GM23338 (cell line): ENCODE data around the gene FCN1. TPM values are rescaled to one million over a fixed set of nuclear protein-coding genes. Genes with fewer than 3 reads are reported as not detected.
A peak's percentile ranks its signal among the peaks of the same experiment; 100 is the strongest.

Experiments
- ATAC-seq: fragments of 200-7000 bp; cut with Tn5 transposase; 3 replicates; pipeline ENCODE4 v1.9.1; 2020
- DNase-seq: peaks from one replicate; pipeline ENCODE4 v3.0.0-alpha.2; 2015; ENCODE audit warnings: low spot score
- H2AFZ ChIP-seq: fragments of 200-600 bp; sonication (generic); 2 replicates; pipeline ENCODE4 v1.8.0; 2016; ENCODE audit warnings: antibody characterized with exemption, mild to moderate bottlenecking, moderate library complexity
- H3F3A ChIP-seq: fragments of 200-600 bp; sonication (generic); replicated peaks from 2 replicates; pipeline ENCODE4 v1.8.0; 2017; ENCODE audit warnings: antibody characterized with exemption, mixed run types, low read depth
- H3K27ac ChIP-seq: fragments of 200-600 bp; sonication (generic); 2 replicates; pipeline ENCODE4 v1.6.1; 2016; ENCODE audit warnings: low read depth
- H3K27me3 ChIP-seq: fragments of 200-600 bp; sonication (generic); 2 replicates; pipeline ENCODE4 v1.8.0; 2016; ENCODE audit warnings: mild to moderate bottlenecking, mixed run types, moderate library complexity; ENCODE audit not compliant: insufficient read depth
- H3K36me3 ChIP-seq: fragments of 200-600 bp; sonication (generic); 2 replicates; pipeline ENCODE4 v1.8.0; 2016; ENCODE audit warnings: mild to moderate bottlenecking; ENCODE audit not compliant: insufficient read depth
- H3K4me1 ChIP-seq: fragments of 200-600 bp; sonication (generic); 2 replicates; pipeline ENCODE4 v1.8.0; 2016; ENCODE audit warnings: mild to moderate bottlenecking, moderate library complexity; ENCODE audit not compliant: insufficient read depth
- H3K4me2 ChIP-seq: fragments of 200-600 bp; sonication (generic); 2 replicates; pipeline ENCODE4 v1.7.1; 2017; ENCODE audit warnings: mixed run types
- H3K4me3 ChIP-seq: fragments of 200-600 bp; sonication (generic); 2 replicates; pipeline ENCODE4 v1.6.1; 2016; ENCODE audit warnings: mixed run types
- H3K79me2 ChIP-seq: fragments of 200-600 bp; sonication (generic); replicated peaks from 2 replicates; pipeline ENCODE4 v1.8.0; 2017; ENCODE audit warnings: mild to moderate bottlenecking; ENCODE audit not compliant: insufficient read depth
- H3K9me2 ChIP-seq: fragments of 200-600 bp; sonication (generic); 2 replicates; pipeline ENCODE4 v1.8.0; 2017; ENCODE audit not compliant: insufficient read depth
- H4K20me1 ChIP-seq: fragments of 200-600 bp; sonication (generic); replicated peaks from 2 replicates; pipeline ENCODE4 v1.8.0; 2017; ENCODE audit warnings: mild to moderate bottlenecking; ENCODE audit not compliant: insufficient read depth
- H3K27ac Mint-ChIP-seq: 2 replicates; pipeline ENCODE4 v1.8.0; 2020; ENCODE audit warnings: inconsistent platforms, mild to moderate bottlenecking, moderate library complexity, mixed read lengths
- H3K27me3 Mint-ChIP-seq: 3 replicates; pipeline ENCODE4 v1.8.0; 2022; ENCODE audit warnings: low read depth, mild to moderate bottlenecking, moderate library complexity, mixed read lengths, inconsistent platforms; ENCODE audit not compliant: insufficient read depth, poor library complexity
- H3K36me3 Mint-ChIP-seq: 3 replicates; pipeline ENCODE4 v1.8.0; 2021; ENCODE audit warnings: low read depth, mild to moderate bottlenecking, inconsistent platforms, moderate library complexity, mixed read lengths
- H3K4me1 Mint-ChIP-seq: 3 replicates; pipeline ENCODE4 v1.8.0; 2020; ENCODE audit warnings: mild to moderate bottlenecking, inconsistent platforms, mixed read lengths
- H3K4me3 Mint-ChIP-seq: 3 replicates; pipeline ENCODE4 v1.8.0; 2021; ENCODE audit warnings: moderate library complexity, mild to moderate bottlenecking, inconsistent platforms, mixed read lengths
- H3K9me3 Mint-ChIP-seq: 3 replicates; pipeline ENCODE4 v1.8.0; 2020; ENCODE audit warnings: moderate library complexity, mild to moderate bottlenecking, inconsistent platforms, mixed read lengths
- CTCF ChIP-seq, 2 experiments: fragments of 200-600 bp in 1 of 2; sonication (generic) in 1 of 2; conservative IDR thresholded peaks; 2 replicates each; pipeline versions ENCODE4 v1.5.1 to v1.6.1; 2016 to 2017; ENCODE audit warnings: antibody characterized with exemption in 2 of 2, low read depth in 2 of 2, mild to moderate bottlenecking in 2 of 2, moderate library complexity in 1 of 2
- EZH2 ChIP-seq: fragments of 200-600 bp; sonication (generic); IDR thresholded peaks from one replicate; pipeline ENCODE4 v1.8.0; 2017; ENCODE audit warnings: antibody characterized with exemption, mild to moderate bottlenecking, low read depth; ENCODE audit not compliant: unreplicated experiment
- NANOG ChIP-seq: IDR thresholded peaks from 2 replicates; pipeline ENCODE4 v1.6.1; 2016; ENCODE audit warnings: antibody characterized with exemption, borderline replicate concordance
- POLR2AphosphoS5 ChIP-seq: IDR thresholded peaks from 2 replicates; pipeline ENCODE4 v1.6.1; 2016; ENCODE audit warnings: antibody characterized with exemption, low read depth
- REST ChIP-seq: IDR thresholded peaks from one replicate; pipeline ENCODE4 v1.6.1; 2018; ENCODE audit warnings: antibody characterized with exemption; ENCODE audit not compliant: unreplicated experiment
- ZNF462 ChIP-seq: fragments of 250-450 bp; sonication (Bioruptor Pico); IDR thresholded peaks from 2 replicates; pipeline ENCODE4 v1.5.0; 2020; ENCODE audit warnings: mild to moderate bottlenecking, moderate library complexity
- polyA plus RNA-seq: library from polyadenylated mRNA; unstranded; fragments of >200 nt; fragmentation: Nextera tagmentation; extraction: Ambion mirVana; gene quantifications from 2 replicates; pipeline ENCODE4 v1.2.1, GENCODE V29; 2016
- total RNA-seq: library from RNA; depleted of rRNA; stranded (reverse); fragments of >200 nt; shearing (Covaris generic); gene quantifications from 2 replicates; pipeline ENCODE4 v1.2.3, GENCODE V29; 2014

Gene FCN1
- total and polyA plus RNA-seq, 2 experiments from 2014 or later, result not detected

GRCh38 chr9:134899818-134900217 is 17.9 kb downstream of the FCN1 start:
- Histone ChIP-seq H3K36me3 (no peaks in the 10 kb centered on the region), H3K27me3 (no peaks in the 10 kb centered on the region), H2AFZ (no peak overlapping the region), H3K79me2 (no peaks in the 10 kb centered on the region), H3K27ac (no peak overlapping the region), H3K4me1 (no peaks in the 10 kb centered on the region), H3K4me3 (no peak overlapping the region), H3K9me2 (no peaks in the 10 kb centered on the region), H3F3A (no peaks in the 10 kb centered on the region), H3K4me2 (no peak overlapping the region), H4K20me1 (no peaks in the 10 kb centered on the region)
- no peak for ATAC-seq
- H3K27me3 Mint-ChIP-seq, result no peaks in the 10 kb centered on the region
- H3K9me3 Mint-ChIP-seq, result peaks cover 23% of the 10 kb centered on the region
- peaks cover 7% of the 10 kb centered on the region; the same call in 1 of the 3 replicates for H3K36me3 Mint-ChIP-seq
- no peak for DNase-seq
- H3K4me3 Mint-ChIP-seq, result no peak overlapping the region
- TF ChIP-seq REST, result no peak
- 0 out of 4 replicates have a peak, but pooled peaks of 1 of the 2 experiments have one; percentile 9 for TF ChIP-seq CTCF (conservative IDR thresholded peaks at IDR 0.05; ENCODE audit: low read depth in 2 of 2)
- H3K4me1 Mint-ChIP-seq, result no peaks in the 10 kb centered on the region
- no peak overlapping the region for H3K27ac Mint-ChIP-seq

GRCh38 chr9:134899168-134899567 is 18.5 kb downstream of the FCN1 start:
- no peaks in the 10 kb centered on the region for H3K4me1 ChIP-seq
- Mint-ChIP-seq H3K4me3 (no peak overlapping the region), H3K4me1 (no peaks in the 10 kb centered on the region), H3K36me3 (peaks cover 7% of the 10 kb centered on the region; the same call in 1 of the 3 replicates), H3K27me3 (no peaks in the 10 kb centered on the region), H3K9me3 (peaks cover 27% of the 10 kb centered on the region), H3K27ac (no peak overlapping the region)
- H3K79me2 ChIP-seq, result no peaks in the 10 kb centered on the region
- H2AFZ ChIP-seq, result no peak overlapping the region
- H3K36me3 ChIP-seq, result no peaks in the 10 kb centered on the region
- no peaks in the 10 kb centered on the region for H3K9me2 ChIP-seq
- H4K20me1 ChIP-seq, result no peaks in the 10 kb centered on the region
- no peak for ATAC-seq
- no peaks in the 10 kb centered on the region for H3F3A ChIP-seq
- H3K27ac ChIP-seq, result no peak overlapping the region
- no peak overlapping the region for H3K4me3 ChIP-seq
- no peak overlapping the region for H3K4me2 ChIP-seq
- H3K27me3 ChIP-seq, result no peaks in the 10 kb centered on the region
- DNase-seq, result no peak
- TF ChIP-seq POLR2AphosphoS5 (no peak), EZH2 (no peak), ZNF462 (no peak), REST (no peak), NANOG (no peak)
